Activated naive CD4-positive, alpha-beta T cell treated with Interleukin-2 at 50 U/mL for 16 hours (primary cell): Measurements from ENCODE around the gene GPR61.

Experiments used
- DNase-seq: peaks from one replicate; pipeline ENCODE4 v3.0.0-alpha.2; 2020

GPR61 gene

GRCh38 chr1:109509176-109510134 is 30.2 kb upstream of the GPR61 start, which contains the start of gene AMIGO1:
Gene AMIGO1 (minus strand): TSS chr1:109509727. CDS start chr1:109508912, 815 bp downstream.
- DNase-seq, result peak; percentile 69

GRCh38 chr1:109513110-109513710 is 26.5 kb upstream of the GPR61 start:
- DNase-seq, result no peak

DNA sequence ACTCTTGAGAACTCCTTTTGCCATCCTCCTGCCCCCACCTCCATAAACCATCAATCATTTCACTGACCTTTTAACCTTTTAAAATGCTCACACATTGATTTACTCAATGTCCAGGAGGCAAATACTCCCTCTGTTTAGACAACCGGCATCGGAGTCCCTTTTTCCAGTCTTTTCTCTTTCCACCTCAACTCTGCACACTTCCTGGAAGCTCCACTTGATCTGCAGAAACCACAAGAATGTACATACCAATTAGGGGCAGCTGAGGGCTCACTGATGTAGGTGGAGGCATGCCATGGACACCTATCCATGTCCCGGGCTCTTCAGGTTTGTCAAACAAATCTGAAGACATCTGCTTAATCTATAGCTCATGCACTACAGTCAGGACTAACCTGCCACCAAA is 24.8 kb upstream of the GPR61 start:
- DNase-seq, result no peak

GRCh38 chr1:109516872-109517271 is 22.8 kb upstream of the GPR61 start:
- DNase-seq, result no peak

DNA sequence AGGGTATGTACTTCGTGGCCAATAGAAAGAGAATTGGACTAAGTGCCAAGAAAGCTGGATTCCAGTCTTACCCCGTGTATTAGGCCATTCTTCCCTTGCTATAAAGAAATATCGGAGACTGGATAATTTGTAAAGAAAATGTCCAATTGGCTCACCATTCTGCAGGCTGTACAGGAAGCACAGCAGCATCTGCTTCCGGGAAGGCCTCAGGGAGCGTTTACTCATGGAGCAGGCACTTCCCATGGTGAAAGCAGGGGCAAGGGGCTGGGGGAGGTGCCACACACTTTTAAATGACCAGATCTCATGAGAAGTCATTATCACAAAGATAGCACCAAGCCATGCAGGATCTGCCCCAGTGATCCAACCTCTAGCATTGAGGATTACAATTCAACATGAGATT is 22.3 kb upstream of the GPR61 start:
- no peak for DNase-seq

DNA sequence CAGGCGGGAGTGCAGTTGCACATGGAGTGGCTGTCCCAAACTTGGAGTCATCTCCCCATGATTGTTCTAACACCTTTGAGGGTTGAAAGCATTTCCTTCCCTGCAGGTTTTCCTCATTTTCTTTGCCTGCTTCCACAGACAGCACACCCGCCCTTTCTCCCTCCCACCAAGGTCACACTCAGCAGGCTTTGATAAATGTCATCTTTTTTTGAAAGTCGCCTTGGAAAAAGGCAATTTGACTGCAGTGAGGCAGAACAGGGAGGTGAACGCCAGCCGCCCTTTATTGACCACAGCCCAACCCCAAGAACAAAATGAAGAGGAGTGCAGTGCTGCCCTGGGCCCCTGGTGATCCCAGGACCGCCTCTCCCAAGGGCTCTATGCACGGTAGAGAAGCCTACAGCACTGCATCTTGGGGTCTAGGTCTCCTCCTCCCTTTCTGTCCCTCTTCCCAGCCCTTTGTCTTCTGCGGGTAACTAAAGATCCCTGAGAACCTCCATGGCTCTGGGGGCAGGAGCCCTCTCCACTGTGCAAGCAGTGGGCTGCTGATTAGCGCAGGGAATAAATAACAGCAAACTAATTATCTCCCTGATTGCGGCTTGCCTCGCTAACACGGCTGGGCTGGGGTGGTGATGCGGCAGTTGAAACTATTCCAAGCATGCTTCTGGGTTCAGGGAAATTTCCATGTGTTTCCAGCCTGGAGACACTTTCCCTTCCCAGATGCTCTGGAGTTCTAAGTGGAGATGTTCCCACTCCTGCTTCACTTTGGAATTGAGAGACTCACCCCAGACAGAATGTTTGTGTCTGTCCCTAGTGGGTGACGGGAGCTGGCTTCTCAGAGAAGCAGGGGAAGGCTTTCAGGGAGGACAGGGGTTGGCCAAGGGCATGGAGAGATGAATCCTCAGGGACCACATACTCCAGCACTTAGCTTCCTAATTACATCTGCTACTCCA is 18.4 kb upstream of the GPR61 start:
- DNase-seq, result no peak

DNA sequence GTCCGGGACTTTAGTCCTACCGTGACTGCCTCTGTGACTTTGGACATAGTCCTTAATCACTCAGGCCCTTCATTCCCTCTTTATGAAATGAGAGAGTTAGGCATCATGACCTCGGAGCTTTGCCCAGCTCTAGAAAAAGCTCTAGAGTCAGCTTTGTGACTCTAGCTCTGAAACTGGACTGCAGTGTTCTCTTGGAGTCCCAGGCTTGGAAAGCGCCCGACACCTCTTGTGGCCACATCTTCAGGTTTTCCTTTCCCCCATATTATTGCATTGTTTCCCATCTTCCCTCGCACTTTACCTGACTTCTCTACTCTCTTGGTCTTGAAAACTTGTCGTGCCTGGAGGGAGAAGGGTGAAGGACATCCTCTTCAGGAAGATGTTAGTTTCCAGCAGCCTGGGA is 17.6 kb upstream of the GPR61 start:
- DNase-seq, result no peak

DNA sequence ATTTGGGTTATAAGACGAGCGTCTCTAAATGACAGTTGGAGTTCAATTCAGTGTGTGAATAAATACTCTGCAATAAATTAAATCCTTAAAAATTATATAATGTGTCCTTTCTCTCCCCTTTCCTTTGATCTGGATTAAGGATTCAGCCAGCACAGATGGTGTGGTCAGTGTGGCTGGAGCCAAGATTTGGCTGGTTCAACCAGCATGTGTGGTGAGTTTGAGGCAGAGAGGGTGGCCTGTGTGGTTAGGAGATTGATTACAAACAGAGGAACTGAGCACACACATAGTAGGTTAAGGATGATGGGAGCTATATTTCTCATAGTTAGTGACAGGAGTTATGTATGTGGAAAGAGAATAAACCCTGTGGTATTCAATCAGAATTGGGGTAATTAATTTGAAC is 16.0 kb upstream of the GPR61 start:
- no peak for DNase-seq

DNA sequence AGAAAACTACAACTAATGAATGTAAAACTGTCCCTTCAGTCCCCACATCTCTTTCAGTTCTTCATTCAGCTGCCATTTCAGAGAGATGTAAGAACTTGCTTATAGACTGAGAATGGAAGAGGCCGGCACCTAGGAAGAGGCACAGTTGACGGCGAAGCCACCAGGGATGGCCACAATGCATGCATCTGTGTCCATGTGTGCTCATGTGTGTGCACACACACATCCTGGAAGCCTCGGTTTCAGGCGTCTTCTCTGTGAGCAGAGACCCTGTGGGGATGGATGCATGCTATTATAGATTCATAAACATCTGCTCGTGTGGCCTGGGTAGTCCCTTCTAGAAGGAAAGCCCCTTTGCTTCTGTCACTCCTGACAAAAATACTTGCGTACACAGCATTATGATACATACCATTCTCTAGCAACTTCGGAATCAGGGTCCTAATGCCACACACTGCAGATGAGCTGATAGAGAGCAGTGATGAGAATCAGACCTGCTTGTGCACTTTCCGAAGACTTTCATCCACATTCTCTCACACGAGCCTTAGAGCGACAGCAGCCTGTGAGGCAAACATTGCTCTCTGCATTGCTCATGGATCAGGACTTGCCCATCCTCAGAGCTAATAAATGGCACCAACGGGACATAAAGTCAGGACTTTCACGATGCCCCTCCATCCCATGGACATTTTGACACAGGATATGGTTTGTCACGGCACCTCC is 12.4 kb upstream of the GPR61 start:
- DNase-seq, result no peak

- no peak for DNase-seq
These were observed 11.6 kb upstream of the GPR61 start for GRCh38 chr1:109527846-109528695.

GRCh38 chr1:109528712-109529111 is 11.0 kb upstream of the GPR61 start:
- no peak for DNase-seq

- DNase-seq, result no peak
These were observed 9.7 kb upstream of the GPR61 start for GRCh38 chr1:109529881-109530456.

- DNase-seq, result no peak
These were observed 9.1 kb upstream of the GPR61 start for GRCh38 chr1:109530457-109531087.

GRCh38 chr1:109531380-109531779 is 8.3 kb upstream of the GPR61 start:
- DNase-seq, result no peak

GRCh38 chr1:109531826-109532364 is 7.8 kb upstream of the GPR61 start:
- no peak for DNase-seq

DNA sequence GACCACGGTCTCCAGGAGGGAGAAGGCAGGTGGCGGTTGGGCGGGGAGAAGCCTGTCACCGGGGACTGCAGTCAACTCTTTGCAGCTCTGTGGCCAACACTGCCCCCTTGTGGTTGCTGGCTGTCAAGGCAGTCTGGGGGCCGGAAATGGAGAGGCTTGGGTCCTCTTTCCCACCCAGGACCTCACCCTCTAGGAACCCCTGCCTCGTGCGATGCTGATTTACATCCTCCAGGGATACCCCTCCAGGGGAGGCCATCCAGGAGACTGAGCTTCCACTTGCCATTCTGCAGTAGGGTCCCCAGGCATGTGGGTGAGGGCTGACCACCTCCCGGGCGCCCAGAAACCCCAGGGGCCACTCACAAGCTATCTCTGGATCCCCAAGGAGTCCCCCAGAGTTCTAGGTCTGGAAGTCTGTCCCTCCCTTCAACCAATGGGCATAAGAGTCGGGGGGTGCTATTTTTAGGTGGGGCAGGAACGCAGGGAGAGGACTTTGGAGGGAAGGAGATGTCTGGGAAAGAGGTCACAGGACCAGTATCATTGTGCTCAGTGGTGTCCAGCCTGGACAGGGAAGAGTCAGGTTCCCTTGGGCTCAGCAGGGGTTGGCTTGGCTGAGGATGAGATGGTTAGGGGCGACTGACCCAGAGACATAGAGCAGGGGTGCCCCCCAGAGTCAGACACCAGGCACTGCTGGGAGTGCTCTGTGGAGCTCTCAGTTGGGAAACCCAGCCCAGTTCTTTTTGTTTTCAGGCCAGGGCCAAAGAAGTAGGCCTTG is 7.1 kb upstream of the GPR61 start:
- DNase-seq, result peak; percentile 93

DNA sequence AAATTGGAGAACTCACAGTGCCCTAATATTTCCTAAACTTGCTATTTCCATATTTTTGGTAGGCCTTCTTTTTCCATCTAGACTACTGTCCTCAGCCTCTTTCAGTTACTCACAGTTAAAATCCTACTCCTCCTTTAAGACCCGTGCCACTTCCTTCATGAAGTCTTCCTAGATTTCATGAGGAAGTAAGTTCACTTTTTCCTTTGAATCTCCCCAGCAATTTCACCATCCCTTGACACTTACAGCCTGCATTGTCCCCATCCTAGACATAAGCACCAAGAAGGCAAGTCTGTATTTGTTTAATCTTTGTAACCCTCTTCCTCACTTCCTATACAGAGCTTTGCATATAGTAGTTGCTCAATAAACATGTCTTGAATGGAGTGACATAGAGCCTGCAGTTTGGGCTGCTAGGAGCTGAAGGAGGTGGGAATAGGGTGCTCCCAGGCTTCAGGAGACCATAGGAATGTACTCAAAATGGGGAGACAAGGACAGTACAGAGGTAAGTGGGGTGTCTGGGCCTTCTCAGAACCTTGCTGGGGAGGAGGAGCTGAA is 5.3 kb upstream of the GPR61 start:
- DNase-seq, result no peak

DNA sequence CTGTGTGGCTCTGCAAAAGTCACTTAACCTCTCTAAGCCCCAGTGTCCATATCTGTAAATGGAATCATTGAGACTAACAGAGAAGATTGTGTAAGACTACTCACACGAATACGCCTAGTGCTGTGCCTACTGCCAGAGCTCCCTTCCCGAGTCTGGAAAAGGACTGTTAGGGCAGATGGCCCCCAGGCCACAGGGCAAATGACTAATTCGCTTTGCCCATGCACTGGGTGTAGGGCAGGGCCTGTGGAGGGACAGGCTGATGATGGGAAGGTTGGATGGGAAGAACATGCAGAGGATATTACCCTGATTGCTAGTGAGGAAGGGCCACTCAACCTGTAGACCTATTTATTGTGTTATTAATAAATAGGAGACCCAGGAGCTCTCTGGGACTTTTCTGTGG is 4.2 kb upstream of the GPR61 start:
- no peak for DNase-seq

DNA sequence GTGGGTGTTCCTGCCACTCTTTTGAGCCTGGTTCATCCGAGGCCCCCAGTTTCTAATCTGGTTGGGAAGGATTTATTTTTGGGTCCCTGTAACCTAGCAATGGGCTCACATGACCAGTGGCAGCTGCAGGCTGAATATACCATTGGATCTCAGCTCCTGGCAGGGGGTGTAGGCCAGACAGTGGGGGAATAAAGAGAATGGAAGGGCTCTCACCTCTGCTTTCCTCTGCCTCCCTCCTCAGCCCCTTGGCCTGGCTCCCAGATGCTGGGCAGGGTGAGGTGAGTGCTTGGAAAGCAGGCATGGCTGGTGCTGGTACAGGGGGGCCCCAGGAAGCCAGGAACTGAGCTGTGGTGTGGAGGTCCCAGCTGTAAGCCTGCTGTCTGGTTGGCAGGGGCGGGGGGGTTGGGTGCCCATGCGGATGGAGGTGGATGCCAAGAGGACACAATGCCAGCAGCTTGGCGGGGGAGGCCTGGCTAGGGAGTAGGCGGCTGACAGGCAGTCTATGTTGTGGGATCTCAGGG is 3.6 kb upstream of the GPR61 start:
- no peak for DNase-seq
